Mesenchymal stem cell (in vitro differentiated cells and primary cell): ENCODE measurements around the gene ADPRM.

ENCODE experiments used
- DNase-seq: peaks from one replicate; pipeline ENCODE4 v3.0.0-alpha.2; 2013
- H2AFZ ChIP-seq: one replicate; pipeline ENCODE4 v1.6.1; 2013; ENCODE audit warnings: low read depth, mild to moderate bottlenecking, control low read depth, inconsistent platforms, low read length, moderate library complexity
- H2AK5ac ChIP-seq: 2 replicates; pipeline ENCODE4 v1.6.1; 2013; ENCODE audit warnings: low read length, moderate library complexity, mild to moderate bottlenecking, inconsistent platforms; ENCODE audit not compliant: severe bottlenecking
- H2BK120ac ChIP-seq: one replicate; pipeline ENCODE4 v1.6.1; 2013; ENCODE audit warnings: low read depth, mild to moderate bottlenecking, inconsistent platforms, low read length, moderate library complexity
- H2BK12ac ChIP-seq, 2 experiments: one replicate each; pipeline ENCODE4 v1.6.1; 2013; ENCODE audit warnings: inconsistent platforms in 2 of 2, low read length in 2 of 2, mild to moderate bottlenecking in 2 of 2, moderate library complexity in 2 of 2, control low read depth in 1 of 2
- H2BK15ac ChIP-seq: one replicate; pipeline ENCODE4 v1.6.1; 2013; ENCODE audit warnings: mild to moderate bottlenecking, low read depth, inconsistent platforms; ENCODE audit not compliant: poor library complexity, severe bottlenecking
- H2BK5ac ChIP-seq: 2 replicates; pipeline ENCODE4 v1.6.1; 2013; ENCODE audit warnings: low read depth, mild to moderate bottlenecking, low read length, control low read depth, inconsistent platforms; ENCODE audit not compliant: poor library complexity, severe bottlenecking
- H3K14ac ChIP-seq, 2 experiments: one replicate each; pipeline ENCODE4 v1.6.1; 2013; ENCODE audit warnings: inconsistent platforms in 2 of 2, low read length in 2 of 2, control low read depth in 1 of 2, mild to moderate bottlenecking in 1 of 2, moderate library complexity in 1 of 2
- H3K18ac ChIP-seq, 2 experiments: one replicate each; pipeline ENCODE4 v1.6.1; 2013; ENCODE audit warnings: inconsistent platforms in 2 of 2, low read length in 2 of 2, control low read depth in 1 of 2, low read depth in 1 of 2, mild to moderate bottlenecking in 1 of 2
- H3K23ac ChIP-seq, 2 experiments: one replicate each; pipeline ENCODE4 v1.6.1; 2013; ENCODE audit warnings: inconsistent platforms in 2 of 2, low read length in 2 of 2, mild to moderate bottlenecking in 2 of 2, moderate library complexity in 2 of 2, control low read depth in 1 of 2
- H3K27ac ChIP-seq: 2 replicates; pipeline ENCODE4 v1.5.1; 2013; ENCODE audit warnings: mild to moderate bottlenecking, moderate library complexity, low read length, control low read depth, inconsistent platforms; ENCODE audit not compliant: poor library complexity, severe bottlenecking
- H3K27me3 ChIP-seq, 2 experiments: 2 replicates each; pipeline versions ENCODE4 v1.6.1 to v1.7.0; 2013; ENCODE audit warnings: low read length in 2 of 2, mild to moderate bottlenecking in 2 of 2, moderate library complexity in 2 of 2, control low read depth in 1 of 2, inconsistent platforms in 1 of 2; ENCODE audit not compliant: control insufficient read depth in 1 of 2, insufficient read depth in 1 of 2
- H3K36me3 ChIP-seq, 2 experiments: 2 replicates each; pipeline versions ENCODE4 v1.6.1 to v1.7.0; 2013; ENCODE audit warnings: low read length in 2 of 2, control low read depth in 1 of 2, inconsistent platforms in 1 of 2, low read depth in 1 of 2, mild to moderate bottlenecking in 1 of 2; ENCODE audit not compliant: insufficient read depth in 2 of 2, control insufficient read depth in 1 of 2
- H3K4ac ChIP-seq, 2 experiments: one replicate each; pipeline ENCODE4 v1.6.1; 2013; ENCODE audit warnings: inconsistent platforms in 2 of 2, low read length in 2 of 2, mild to moderate bottlenecking in 2 of 2, moderate library complexity in 2 of 2, control low read depth in 1 of 2, low read depth in 1 of 2
- H3K4me1 ChIP-seq: 2 replicates; pipeline ENCODE4 v1.6.1; 2013; ENCODE audit warnings: low read depth, low read length, control low read depth; ENCODE audit not compliant: control insufficient read depth, insufficient read depth
- H3K4me2 ChIP-seq: 2 replicates; pipeline ENCODE4 v1.6.1; 2013; ENCODE audit warnings: low read length, mild to moderate bottlenecking, inconsistent platforms; ENCODE audit not compliant: poor library complexity, severe bottlenecking
- H3K4me3 ChIP-seq, 2 experiments: 2 replicates each; pipeline versions ENCODE4 v1.5.1 to v1.7.0; 2013; ENCODE audit warnings: low read length in 2 of 2, mild to moderate bottlenecking in 2 of 2, control low read depth in 1 of 2, low read depth in 1 of 2; ENCODE audit not compliant: insufficient read depth in 1 of 2
- H3K79me1 ChIP-seq: replicated peaks from 2 replicates; pipeline ENCODE4 v1.6.1; 2013; ENCODE audit warnings: mild to moderate bottlenecking, control low read depth, low read length, inconsistent platforms; ENCODE audit not compliant: poor library complexity, severe bottlenecking
- H3K9ac ChIP-seq: 2 replicates; pipeline ENCODE4 v1.7.0; 2013; ENCODE audit warnings: mild to moderate bottlenecking, low read length, moderate library complexity
- H3K9me3 ChIP-seq: 2 replicates; pipeline ENCODE4 v1.7.0; 2013; ENCODE audit warnings: mild to moderate bottlenecking, low read length; ENCODE audit not compliant: control insufficient read depth
- H4K8ac ChIP-seq: one replicate; pipeline ENCODE4 v1.6.1; 2013; ENCODE audit warnings: inconsistent platforms, mild to moderate bottlenecking, low read length, moderate library complexity
- H4K91ac ChIP-seq: one replicate; pipeline ENCODE4 v1.6.1; 2013; ENCODE audit warnings: mild to moderate bottlenecking, low read length, inconsistent platforms
- WGBS: methylation state at CpG from one replicate; pipeline ENCODE4 v1.1.7; 2013; ENCODE audit warnings: mixed read lengths; 5-methylcytosine and 5-hydroxymethylcytosine counted together

Gene ADPRM

GRCh38 chr17:10758062-10758461 is 60.7 kb downstream of the ADPRM start:
- H3K4me3 ChIP-seq: no peak overlapping the region
- H3K9ac ChIP-seq: no peak overlapping the region
- no peak overlapping the region for H2BK120ac ChIP-seq
- no peaks in the 10 kb centered on the region for H3K4me1 ChIP-seq
- H3K27me3 ChIP-seq: peaks cover 0 to 28% of the 10 kb centered on the region in 2 experiments
- H2BK5ac ChIP-seq: no peak overlapping the region
- H4K8ac ChIP-seq: no peak overlapping the region
- H3K14ac ChIP-seq: no peak overlapping the region
- no peaks in the 10 kb centered on the region for H3K36me3 ChIP-seq
- no peak overlapping the region for H3K4ac ChIP-seq
- no peak overlapping the region for H4K91ac ChIP-seq
- 77% methylated on average over 6 of the region's 6 CpGs for WGBS
- H2BK15ac ChIP-seq: no peak overlapping the region
- no peak overlapping the region for H3K18ac ChIP-seq
- H3K9me3 ChIP-seq: no peaks in the 10 kb centered on the region
- H3K27ac ChIP-seq: no peak overlapping the region
- H2BK12ac ChIP-seq: no peak overlapping the region
- H3K4me2 ChIP-seq: no peak overlapping the region
- DNase-seq: no peak
- H2AK5ac ChIP-seq: no peak overlapping the region
- H3K79me1 ChIP-seq: no peaks in the 10 kb centered on the region
- no peak overlapping the region for H3K23ac ChIP-seq
- H2AFZ ChIP-seq: no peak overlapping the region
